ENCODE measurements around the gene LIN9. TPM values are rescaled to one million over a fixed set of nuclear protein-coding genes. Genes with fewer than 3 reads are reported as not detected.

LIN9 gene
- total RNA-seq, 1 donor from 2014 or later = 4.6 TPM

GRCh38 chr1:226202246-226202645, 106.7 kb downstream of the LIN9 start:
- Histone ChIP-seq H3K36me3 (ENCODE audit: control insufficient read depth, insufficient read depth, low read length) (no peaks in the 10 kb centered on the region), H3K27me3 (ENCODE audit: control insufficient read depth, insufficient read depth, low read length) (no peaks in the 10 kb centered on the region), H3K4me3 (ENCODE audit: low read depth, low read length) (no peak overlapping the region)
- no peak for DNase-seq (ENCODE audit: low read depth)
- TF ChIP-seq CTCF (IDR thresholded peaks at IDR 0.05; ENCODE audit: insufficient read depth, low read length, poor library complexity, severe bottlenecking) = no peak

GRCh38 chr1:226201029-226201593, 107.9 kb downstream of the LIN9 start:
- H3K27me3 ChIP-seq (ENCODE audit: control insufficient read depth, insufficient read depth, low read length) = no peaks in the 10 kb centered on the region
- no peak for DNase-seq (ENCODE audit: low read depth)
- peak; percentile 29 for TF ChIP-seq CTCF (IDR thresholded peaks at IDR 0.05; ENCODE audit: insufficient read depth, low read length, poor library complexity, severe bottlenecking)

GRCh38 chr1:226199971-226200370, 109.0 kb downstream of the LIN9 start:
- TF ChIP-seq CTCF (IDR thresholded peaks at IDR 0.05; ENCODE audit: insufficient read depth, low read length, poor library complexity, severe bottlenecking) = no peak
- no peak for DNase-seq (ENCODE audit: low read depth)
- Histone ChIP-seq H3K4me3 (ENCODE audit: low read depth, low read length) (no peak overlapping the region), H3K27me3 (ENCODE audit: control insufficient read depth, insufficient read depth, low read length) (no peaks in the 10 kb centered on the region), H3K36me3 (ENCODE audit: control insufficient read depth, insufficient read depth, low read length) (no peaks in the 10 kb centered on the region)

More at GRCh38 chr1:226201029-226201593, 107.9 kb downstream of the LIN9 start:
- Histone ChIP-seq H3K4me3 (ENCODE audit: low read depth, low read length) (no peak overlapping the region), H3K36me3 (ENCODE audit: control insufficient read depth, insufficient read depth, low read length) (no peaks in the 10 kb centered on the region)

GRCh38 chr1:226195144-226195543, 113.8 kb downstream of the LIN9 start:
- H3K4me3 ChIP-seq (ENCODE audit: low read depth, low read length) = no peak overlapping the region
- TF ChIP-seq CTCF (IDR thresholded peaks at IDR 0.05; ENCODE audit: insufficient read depth, low read length, poor library complexity, severe bottlenecking) = no peak

GRCh38 chr1:226187380-226187779, 121.6 kb downstream of the LIN9 start:
- H3K4me3 ChIP-seq (ENCODE audit: low read depth, low read length) = no peak overlapping the region
- no peak for TF ChIP-seq CTCF (IDR thresholded peaks at IDR 0.05; ENCODE audit: insufficient read depth, low read length, poor library complexity, severe bottlenecking)
- no peaks in the 10 kb centered on the region for H3K27me3 ChIP-seq (ENCODE audit: control insufficient read depth, insufficient read depth, low read length)
- DNase-seq (ENCODE audit: low read depth) = no peak
- H3K36me3 ChIP-seq (ENCODE audit: control insufficient read depth, insufficient read depth, low read length) = no peaks in the 10 kb centered on the region

More at GRCh38 chr1:226195144-226195543, 113.8 kb downstream of the LIN9 start:
- no peaks in the 10 kb centered on the region for H3K27me3 ChIP-seq (ENCODE audit: control insufficient read depth, insufficient read depth, low read length)
- no peaks in the 10 kb centered on the region for H3K36me3 ChIP-seq (ENCODE audit: control insufficient read depth, insufficient read depth, low read length)
- DNase-seq (ENCODE audit: low read depth) = no peak

- Histone ChIP-seq H3K4me3 (ENCODE audit: low read depth, low read length) (peak overlapping the region; percentile 80), H3K27me3 (ENCODE audit: control insufficient read depth, insufficient read depth, low read length) (no peaks in the 10 kb centered on the region), H3K36me3 (ENCODE audit: control insufficient read depth, insufficient read depth, low read length) (no peaks in the 10 kb centered on the region)
- DNase-seq (ENCODE audit: low read depth) = no peak
- no peak for TF ChIP-seq CTCF (IDR thresholded peaks at IDR 0.05; ENCODE audit: insufficient read depth, low read length, poor library complexity, severe bottlenecking)
These were observed 122.0 kb downstream of the LIN9 start for GRCh38 chr1:226187019-226187322.
